WERI-Rb-1 (cell line): Measurements from ENCODE around the gene DLGAP5.

Experiments used
- DNase-seq: peaks from one replicate; pipeline ENCODE4 v3.0.0-alpha.2; 2020
- H3K27ac ChIP-seq: fragments of 250-450 bp; sonication (Bioruptor Pico); 2 replicates; pipeline ENCODE4 v1.5.1; 2020; ENCODE audit warnings: mild to moderate bottlenecking, moderate library complexity
- H3K27me3 ChIP-seq: fragments of 250-450 bp; sonication (Bioruptor Pico); 2 replicates; pipeline ENCODE4 v1.5.1; 2021; ENCODE audit warnings: mild to moderate bottlenecking, low read depth, moderate library complexity; ENCODE audit not compliant: insufficient read depth, severe bottlenecking
- H3K36me3 ChIP-seq: fragments of 250-450 bp; sonication (Bioruptor Pico); 2 replicates; pipeline ENCODE4 v1.5.1; 2020; ENCODE audit warnings: mild to moderate bottlenecking, moderate library complexity
- H3K4me3 ChIP-seq: 2 replicates; pipeline ENCODE4 v1.5.1; 2011; ENCODE audit warnings: low read depth, mild to moderate bottlenecking, control low read depth, low read length
- H3K9me3 ChIP-seq: fragments of 250-450 bp; sonication (Bioruptor Pico); 2 replicates; pipeline ENCODE4 v1.5.1; 2021; ENCODE audit warnings: mild to moderate bottlenecking, moderate library complexity; ENCODE audit not compliant: severe bottlenecking
- CTCF ChIP-seq: IDR thresholded peaks from 2 replicates; pipeline ENCODE4 v1.5.1; 2011; ENCODE audit warnings: low read depth, mild to moderate bottlenecking, control low read depth, inconsistent platforms, low read length

Gene DLGAP5

GRCh38 chr14:55139696-55140509, 51.5 kb downstream of the DLGAP5 start:
- Histone ChIP-seq H3K36me3 (peaks cover 10% of the 10 kb centered on the region), H3K27me3 (no peaks in the 10 kb centered on the region), H3K27ac (no peak overlapping the region), H3K9me3 (no peaks in the 10 kb centered on the region), H3K4me3 (no peak overlapping the region)
- no peak for DNase-seq
- TF ChIP-seq CTCF: no peak

GRCh38 chr14:55139141-55139540, 52.2 kb downstream of the DLGAP5 start:
- TF ChIP-seq CTCF: no peak
- H3K9me3 ChIP-seq: no peaks in the 10 kb centered on the region
- H3K4me3 ChIP-seq: no peak overlapping the region
- H3K27me3 ChIP-seq: no peaks in the 10 kb centered on the region
- no peak for DNase-seq
- H3K36me3 ChIP-seq: peaks cover 8% of the 10 kb centered on the region
- no peak overlapping the region for H3K27ac ChIP-seq

- DNase-seq: no peak
- TF ChIP-seq CTCF: peak; percentile 24; the same call in 1 of the 2 replicates
- no peaks in the 10 kb centered on the region for H3K9me3 ChIP-seq
- no peak overlapping the region for H3K27ac ChIP-seq
- H3K36me3 ChIP-seq: peaks cover 3% of the 10 kb centered on the region
- no peaks in the 10 kb centered on the region for H3K27me3 ChIP-seq
- no peak overlapping the region for H3K4me3 ChIP-seq
Measured at GRCh38 chr14:55138091-55138490, 53.3 kb downstream of the DLGAP5 start.

- H3K27ac ChIP-seq: no peak overlapping the region
- H3K4me3 ChIP-seq: no peak overlapping the region
- no peak for DNase-seq
Measured at GRCh38 chr14:55136885-55137786, 54.2 kb downstream of the DLGAP5 start.

GRCh38 chr14:55136241-55136640, 55.1 kb downstream of the DLGAP5 start:
- Histone ChIP-seq H3K4me3 (no peak overlapping the region), H3K27me3 (no peaks in the 10 kb centered on the region)

More at GRCh38 chr14:55136885-55137786, 54.2 kb downstream of the DLGAP5 start:
- H3K27me3 ChIP-seq: no peaks in the 10 kb centered on the region
- no peaks in the 10 kb centered on the region; the same call in 1 of the 2 replicates for H3K36me3 ChIP-seq
- no peak for TF ChIP-seq CTCF
- no peaks in the 10 kb centered on the region for H3K9me3 ChIP-seq

More at GRCh38 chr14:55136241-55136640, 55.1 kb downstream of the DLGAP5 start:
- Histone ChIP-seq H3K27ac (no peak overlapping the region), H3K9me3 (no peaks in the 10 kb centered on the region), H3K36me3 (no peaks in the 10 kb centered on the region)
- no peak for DNase-seq
- TF ChIP-seq CTCF: no peak
